GM19043 (cell line): ENCODE data around the gene NDUFV1.
A peak's percentile ranks its signal among the peaks of the same experiment; 100 is the strongest.
"Not testable (repeated sequence)": the region's sequence is repeated elsewhere in the genome, so short reads cannot be mapped to it uniquely, and the experiment has no call there.

Source experiments
- ATAC-seq: cut with Tn5 transposase; IDR thresholded peaks from one replicate; pipeline ENCODE4 v1.9.1; 2021; ENCODE audit warnings: low read depth; ENCODE audit not compliant: unreplicated experiment

Gene NDUFV1

GRCh38 chr11:67585911-67586310 lies 20.8 kb upstream of the NDUFV1 start:
- ATAC-seq: no peak

GRCh38 chr11:67586568-67587250 lies 20.0 kb upstream of the NDUFV1 start:
- no peak for ATAC-seq

GRCh38 chr11:67588136-67588503 lies 18.6 kb upstream of the NDUFV1 start:
- peak; percentile 23 for ATAC-seq

GRCh38 chr11:67588899-67589415 lies 17.8 kb upstream of the NDUFV1 start:
- ATAC-seq: not testable (repeated sequence)

- ATAC-seq: no peak
Observed at GRCh38 chr11:67592880-67593564, 13.7 kb upstream of the NDUFV1 start.

- no peak for ATAC-seq
Observed at GRCh38 chr11:67593565-67593905, 13.2 kb upstream of the NDUFV1 start.

GRCh38 chr11:67594480-67594879 lies 12.3 kb upstream of the NDUFV1 start:
- no peak for ATAC-seq

- no peak for ATAC-seq
Observed at GRCh38 chr11:67596753-67597300, 9.9 kb upstream of the NDUFV1 start.

GRCh38 chr11:67597458-67597857 lies 9.3 kb upstream of the NDUFV1 start:
- not testable (repeated sequence) for ATAC-seq

- ATAC-seq: not testable (repeated sequence)
Observed at GRCh38 chr11:67597963-67598362, 8.8 kb upstream of the NDUFV1 start.

GRCh38 chr11:67599149-67599548 lies 7.6 kb upstream of the NDUFV1 start:
- ATAC-seq: no peak

- peak; percentile 66 for ATAC-seq
Observed at GRCh38 chr11:67600324-67601029, 6.3 kb upstream of the NDUFV1 start.

GRCh38 chr11:67601098-67601497 lies 5.6 kb upstream of the NDUFV1 start:
- no peak for ATAC-seq

- ATAC-seq: not testable (repeated sequence)
Observed at GRCh38 chr11:67604119-67604518, 2.6 kb upstream of the NDUFV1 start.

- no peak for ATAC-seq
Observed at GRCh38 chr11:67604815-67605214, 1.9 kb upstream of the NDUFV1 start.

GRCh38 chr11:67605231-67606011 lies 1.3 kb upstream of the NDUFV1 start:
- ATAC-seq: no peak

- no peak for ATAC-seq
Observed at GRCh38 chr11:67606093-67606491, 644 bp upstream of the NDUFV1 start.

GRCh38 chr11:67607507-67607906 lies 771 bp downstream of the NDUFV1 start:
- no peak for ATAC-seq

- no peak for ATAC-seq
Observed at GRCh38 chr11:67608486-67608885, 1.8 kb downstream of the NDUFV1 start.

- no peak for ATAC-seq
Observed at GRCh38 chr11:67609316-67609715, 2.6 kb downstream of the NDUFV1 start.
